Measurements from ENCODE around the gene ASMT. TPM values are rescaled to one million over a fixed set of nuclear protein-coding genes. Genes with fewer than 3 reads are reported as not detected.
A peak's percentile ranks its signal among the peaks of the same experiment; 100 is the strongest.

ASMT gene
- total and polyA plus RNA-seq, 7 donors, result 0.14 to 0.99 TPM; not detected in 5

- ATAC-seq, result no peak
- Histone ChIP-seq H3K4me1 (peaks cover 12% of the 10 kb centered on the region), H3K9me3 (no peaks in the 10 kb centered on the region), H3K27ac (peak overlapping the region; percentile 88), H3K4me3 (peak overlapping the region; percentile 77), H3K36me3 (ENCODE audit: insufficient read depth in 1 of 2, low read depth in 1 of 2) (peaks cover 0 to 43% of the 10 kb centered on the region in 2 donors), H3K27me3 (ENCODE audit: insufficient read depth in 3 of 3, low read length in 2 of 3) (no peaks in the 10 kb centered on the region)
- DNase-seq, result no peak
- WGBS, 3 donors, result 2 to 3% (median 3%) methylated on average over 27 to 28 of the region's 28 CpGs
- TF ChIP-seq CTCF (IDR thresholded peaks at IDR 0.05), result no peak
- intact Hi-C loops (cut with DNase I), result loop anchor here (5.0 to 10.0 kb wide), 4 partner anchors 135 to 732 kb away; partner anchors contain the start of gene ASMTL (in 1 of the 2)
These were observed 22.3 kb upstream of the ASMT start for GRCh38 chrX:1592470-1593142.

GRCh38 chrX:1593286-1594271 lies 21.3 kb upstream of the ASMT start:
- Histone ChIP-seq H3K27ac (no peak overlapping the region), H3K36me3 (ENCODE audit: insufficient read depth in 1 of 2, low read depth in 1 of 2) (peaks cover 0 to 52% of the 10 kb centered on the region in 2 donors), H3K4me1 (peaks cover 12% of the 10 kb centered on the region), H3K4me3 (peak overlapping the region; percentile 77), H3K9me3 (no peaks in the 10 kb centered on the region), H3K27me3 (ENCODE audit: insufficient read depth in 3 of 3, low read length in 2 of 3) (no peaks in the 10 kb centered on the region)
- no peak for TF ChIP-seq CTCF (IDR thresholded peaks at IDR 0.05)
- intact Hi-C loops (cut with DNase I), result loop anchor here (5.0 to 10.0 kb wide), 4 partner anchors 136 to 731 kb away; partner anchors contain the start of gene ASMTL (in 1 of the 2)
- DNase-seq (no peak), ATAC-seq (no peak)
- WGBS, 3 donors, result 83 to 84% (median 84%) methylated on average over 59 to 60 of the region's 60 CpGs

GRCh38 chrX:1595711-1596060 lies 19.2 kb upstream of the ASMT start:
- WGBS, 3 donors, result 92 to 93% (median 93%) methylated on average over 17 of the region's 17 CpGs
- H3K4me3 ChIP-seq, result no peak overlapping the region
- H3K9me3 ChIP-seq, result no peaks in the 10 kb centered on the region
- no peak overlapping the region for H3K27ac ChIP-seq
- TF ChIP-seq CTCF (IDR thresholded peaks at IDR 0.05), result no peak
- no peak for DNase-seq
- peaks cover 2 to 73% of the 10 kb centered on the region in 2 donors for H3K36me3 ChIP-seq (ENCODE audit: insufficient read depth in 1 of 2, low read depth in 1 of 2)
- H3K4me1 ChIP-seq, result peaks cover 12% of the 10 kb centered on the region
- no peak for ATAC-seq
- H3K27me3 ChIP-seq (ENCODE audit: insufficient read depth in 3 of 3, low read length in 2 of 3), result no peaks in the 10 kb centered on the region
- intact Hi-C loops (cut with DNase I), result loop anchor here (10.0 kb wide), 2 partner anchors 141 to 729 kb away; partner anchors contain the start of gene ASMTL (in 1 of the 2)

GRCh38 chrX:1596676-1597344 lies 18.0 kb upstream of the ASMT start:
- no peak for TF ChIP-seq CTCF (IDR thresholded peaks at IDR 0.05)
- H3K9me3 ChIP-seq, result no peaks in the 10 kb centered on the region
- DNase-seq (no peak), ATAC-seq (no peak)
- no peak overlapping the region for H3K4me3 ChIP-seq
- peaks cover 12 to 84% of the 10 kb centered on the region in 2 donors for H3K36me3 ChIP-seq (ENCODE audit: insufficient read depth in 1 of 2, low read depth in 1 of 2)
- no peak overlapping the region for H3K27ac ChIP-seq
- H3K27me3 ChIP-seq (ENCODE audit: insufficient read depth in 3 of 3, low read length in 2 of 3), result no peaks in the 10 kb centered on the region
- intact Hi-C loops (cut with DNase I), result loop anchor here (10.0 kb wide), 2 partner anchors 142 to 728 kb away; partner anchors contain the start of gene ASMTL (in 1 of the 2)
- 84 to 88% (median 85%) methylated on average over 26 to 30 of the region's 30 CpGs for WGBS, 3 donors
- H3K4me1 ChIP-seq, result peaks cover 12% of the 10 kb centered on the region

All from psoas muscle (tissue), 8 donors.